HT1080 (cell line): ENCODE results near the gene CST3. TPM values are rescaled to one million over a fixed set of nuclear protein-coding genes. Genes with fewer than 3 reads are reported as not detected.
A peak's percentile ranks its signal among the peaks of the same experiment; 100 is the strongest.
"Not testable (repeated sequence)": the region's sequence is repeated elsewhere in the genome, so short reads cannot be mapped to it uniquely, and the experiment has no call there.

Source experiments
- DNase-seq: peaks from one replicate; pipeline ENCODE4 v3.0.0-alpha.2; 2015; ENCODE audit warnings: low read depth
- total RNA-seq: library from RNA; depleted of rRNA; stranded (reverse); fragments of >200 nt; shearing (Covaris generic); gene quantifications from 2 replicates; pipeline ENCODE4 v1.2.3, GENCODE V29; 2014

CST3 gene
- total RNA-seq, 1 experiment from 2014 or later: 254 TPM

DNA sequence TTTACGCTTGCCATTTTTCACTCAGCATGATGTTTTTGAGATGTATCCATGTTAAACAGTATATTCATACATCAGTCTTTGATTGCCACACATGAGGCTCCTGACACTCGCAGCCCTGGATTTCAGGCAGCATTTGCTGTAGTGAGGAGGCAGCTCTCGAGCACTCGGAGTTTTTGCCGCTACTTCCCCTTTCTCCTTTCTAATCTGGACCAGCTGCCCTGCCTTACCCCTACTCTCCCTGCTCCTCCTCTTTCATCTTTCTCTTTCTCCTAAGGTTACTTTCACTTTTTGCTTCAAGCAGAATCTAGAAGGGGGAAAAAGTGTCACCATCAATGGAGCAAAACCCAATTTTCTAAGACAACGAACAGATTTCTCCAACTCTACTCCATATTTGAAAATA lies 5.9 kb upstream of the CST3 start:
- no peak for DNase-seq

DNA sequence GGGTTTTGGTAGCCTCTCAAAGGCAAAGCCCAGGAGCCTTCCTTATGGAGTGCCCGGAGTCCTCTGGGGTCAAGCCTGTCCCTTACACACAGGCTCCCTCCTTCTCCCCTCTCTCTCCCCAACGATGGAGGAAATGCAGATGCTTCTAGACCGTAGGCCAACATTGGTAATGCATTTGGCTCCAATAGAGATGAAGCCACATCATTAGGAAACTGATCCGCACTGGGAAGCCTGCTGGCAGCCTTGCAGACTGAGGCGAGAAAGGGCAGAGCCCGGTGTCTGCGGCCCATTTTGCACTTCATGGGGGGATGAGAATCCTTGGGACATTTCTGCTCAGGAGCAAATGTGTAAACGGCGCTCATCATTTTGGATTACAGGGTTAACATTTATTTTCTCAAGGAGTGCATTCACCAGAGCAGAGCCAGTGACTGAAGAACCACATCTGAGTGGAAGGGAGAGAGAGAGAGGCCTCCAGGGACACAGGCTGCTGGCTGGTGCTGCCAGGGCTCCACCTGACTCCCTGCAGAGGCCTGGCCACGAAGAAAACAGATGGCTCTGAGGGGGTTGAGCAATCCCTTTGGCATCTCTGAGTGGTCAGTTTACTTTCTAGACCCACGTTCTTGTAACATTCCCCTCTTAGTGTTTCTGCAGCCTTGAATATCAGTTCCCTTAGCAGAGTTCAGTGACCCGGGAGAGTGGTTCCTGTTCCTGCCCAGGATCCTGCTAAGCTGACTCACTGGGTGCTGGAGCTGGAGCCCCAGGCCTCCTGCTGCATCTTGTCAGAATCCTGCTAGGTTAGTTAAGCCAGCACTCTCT lies 4.4 kb upstream of the CST3 start:
- peak; percentile 82 for DNase-seq

- DNase-seq: no peak
Observed at GRCh38 chr20:23640671-23641667, 3.2 kb upstream of the CST3 start.

- DNase-seq: no peak
Observed at GRCh38 chr20:23640018-23640601, 2.4 kb upstream of the CST3 start.

DNA sequence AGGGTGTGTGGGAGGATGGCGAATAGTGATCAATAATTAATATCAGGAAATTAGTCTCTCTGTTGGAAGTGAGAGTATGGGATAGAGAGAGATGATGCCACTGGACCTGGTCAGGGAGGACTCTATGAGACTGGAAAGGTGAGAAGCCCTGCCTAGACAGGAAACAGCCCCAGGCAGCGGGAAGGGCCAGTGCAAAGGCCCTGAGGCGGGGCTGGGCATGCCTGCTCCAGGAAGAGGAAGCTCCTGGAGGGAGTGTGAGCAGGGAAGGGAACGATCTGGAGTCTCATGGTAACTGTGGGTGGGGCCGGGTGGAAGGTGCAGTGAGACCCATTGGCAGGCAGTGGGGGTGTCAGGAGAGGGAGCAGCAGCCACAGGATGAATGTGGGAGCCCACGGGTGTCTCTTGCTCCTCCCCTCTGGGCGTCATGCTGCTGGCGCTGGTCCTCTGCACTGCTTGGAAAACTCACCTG lies 1.8 kb upstream of the CST3 start:
- DNase-seq: no peak

DNA sequence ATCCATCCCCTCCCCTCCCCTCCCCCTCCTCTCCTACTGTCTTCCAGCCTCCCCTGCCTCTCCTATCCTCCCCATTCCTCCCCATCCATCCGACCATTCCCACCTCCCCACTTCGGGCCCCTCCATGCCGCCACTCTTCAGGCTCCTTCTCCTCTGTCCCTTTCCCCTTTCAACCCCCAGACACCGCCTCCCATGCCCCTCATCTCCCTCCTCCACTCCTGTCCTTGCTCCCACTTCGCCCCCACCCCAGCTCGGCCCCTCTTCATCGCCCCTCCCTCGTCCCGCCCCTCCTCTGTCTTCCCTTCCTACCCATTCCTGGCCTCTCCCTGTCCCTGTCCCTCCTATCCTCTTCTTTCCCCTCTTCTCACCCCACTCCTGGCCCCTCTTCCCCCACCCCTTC lies 554 bp upstream of the CST3 start:
- no peak for DNase-seq

GRCh38 chr20:23636908-23637281 lies 860 bp downstream of the CST3 start:
- no peak for DNase-seq

DNA sequence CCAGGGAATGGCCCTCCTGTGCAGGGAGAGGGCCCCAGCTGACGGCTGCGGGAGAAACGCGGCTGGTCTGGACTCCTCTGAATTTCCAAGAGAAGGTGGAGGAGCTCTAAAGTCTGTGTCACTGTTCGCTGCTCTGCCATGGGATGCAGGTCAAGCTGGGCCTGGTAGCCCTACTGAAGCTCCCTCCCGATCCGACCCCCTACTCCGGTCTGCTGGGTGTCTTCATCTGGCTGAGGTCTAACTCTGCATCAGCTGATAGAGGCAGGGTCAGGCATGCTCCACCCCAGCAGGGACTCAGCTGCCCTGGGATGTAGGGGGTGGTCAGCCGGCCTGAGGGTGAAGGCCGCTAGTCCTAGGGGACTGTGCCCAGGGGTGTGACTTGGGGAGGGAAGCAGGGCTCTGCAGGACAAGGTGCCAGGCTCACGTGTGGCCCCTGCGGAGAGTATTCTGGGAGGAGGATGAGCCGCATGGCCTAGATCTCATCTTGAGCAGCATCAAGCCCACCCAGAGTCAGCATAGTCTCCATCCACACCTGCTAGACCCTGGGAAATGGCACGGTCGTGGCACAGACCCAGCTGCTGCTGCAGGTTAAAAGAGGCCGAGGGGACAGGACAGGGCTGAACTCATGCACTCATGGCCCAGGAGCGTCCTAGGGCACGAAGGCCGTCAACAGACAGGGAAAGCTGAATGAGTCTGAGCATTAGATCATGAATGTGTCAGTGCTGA lies 1.4 kb downstream of the CST3 start:
- DNase-seq: no peak

DNA sequence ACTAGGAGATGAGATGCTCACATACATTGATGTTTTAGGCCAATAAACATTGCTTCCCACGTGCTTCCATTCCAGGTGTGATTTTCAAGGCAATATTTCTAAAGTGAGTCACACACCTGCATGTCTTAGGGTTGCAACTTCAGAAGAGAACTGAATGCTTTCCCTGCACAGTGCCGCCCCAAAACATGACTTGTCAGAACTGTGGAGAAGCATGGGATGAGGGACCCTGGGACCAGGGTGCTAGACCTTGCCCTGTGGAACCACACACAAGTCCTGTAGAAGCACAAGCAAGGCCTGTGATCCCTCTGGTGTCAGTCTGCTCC lies 2.0 kb downstream of the CST3 start:
- not testable (repeated sequence) for DNase-seq

DNA sequence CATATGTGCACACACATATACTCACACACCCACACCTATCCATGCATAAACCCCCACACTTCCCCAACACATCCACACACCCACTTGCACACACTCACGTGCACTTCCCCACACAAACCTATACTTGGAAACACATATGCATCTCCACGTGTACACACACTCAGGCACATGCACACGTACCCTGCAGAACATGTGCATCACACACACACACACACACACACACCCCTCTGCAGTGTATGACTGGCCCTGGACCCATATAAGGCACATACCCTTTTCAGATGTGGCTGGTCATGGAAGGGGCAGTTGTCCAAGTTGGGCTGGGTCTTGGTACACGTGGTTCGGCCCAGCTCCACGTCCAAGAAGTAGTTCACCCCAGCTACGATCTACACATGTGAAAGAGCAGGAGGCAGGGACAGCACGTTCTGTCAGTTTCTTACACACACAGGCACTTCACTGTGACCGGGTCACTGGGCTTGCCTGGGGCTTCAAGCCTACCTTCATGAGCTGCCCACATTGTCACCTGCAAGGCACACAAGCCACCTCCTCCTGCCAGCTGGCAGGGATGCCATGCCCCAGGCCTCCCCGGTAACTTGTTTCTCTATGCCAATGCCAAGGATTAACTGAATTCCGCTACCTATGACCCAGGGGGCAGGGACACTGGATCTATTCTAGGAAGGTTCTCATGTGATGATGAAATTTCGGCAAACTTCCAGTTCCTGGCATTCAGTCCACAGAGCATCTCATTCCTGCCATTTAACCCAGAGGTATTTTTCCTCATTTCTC lies 2.6 kb downstream of the CST3 start:
- no peak for DNase-seq

DNA sequence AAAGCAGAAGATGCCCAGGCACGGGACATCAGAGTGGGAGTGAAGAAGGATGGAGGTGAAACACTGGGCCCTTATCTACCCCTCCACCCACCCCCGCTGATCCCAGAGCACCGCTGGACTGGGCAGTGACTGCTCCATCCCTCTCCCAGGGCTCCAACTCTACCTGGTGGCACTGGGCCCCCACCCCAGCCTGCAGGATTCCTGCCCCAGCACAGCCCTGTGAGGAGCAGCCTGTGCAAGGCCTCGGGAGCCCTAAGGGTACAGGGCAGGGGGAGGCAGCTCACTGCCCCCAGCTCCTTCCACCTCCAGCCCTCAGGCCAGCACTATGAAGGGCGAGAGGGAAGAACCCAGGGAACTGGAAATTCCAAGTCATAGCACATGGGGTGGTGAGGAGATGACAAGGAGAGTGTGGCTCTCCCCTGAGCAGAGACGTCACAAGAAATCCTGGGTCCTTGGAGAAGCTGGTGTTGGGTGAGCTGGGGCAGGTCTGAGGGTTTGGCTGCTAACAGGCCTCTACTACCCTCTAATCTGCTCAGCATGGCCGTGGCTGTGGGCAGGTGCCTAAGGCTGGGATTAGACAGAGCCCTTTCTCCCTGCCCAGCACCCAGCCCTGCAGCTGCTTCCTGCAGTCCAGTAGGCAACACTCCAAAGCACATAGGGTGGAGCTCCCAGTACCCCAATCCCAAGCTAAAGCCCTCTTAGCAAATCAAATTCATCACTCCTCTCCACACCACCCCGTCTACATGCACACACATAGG lies 3.5 kb downstream of the CST3 start:
- no peak for DNase-seq

GRCh38 chr20:23632711-23633573 lies 4.8 kb downstream of the CST3 start:
- DNase-seq: no peak

DNA sequence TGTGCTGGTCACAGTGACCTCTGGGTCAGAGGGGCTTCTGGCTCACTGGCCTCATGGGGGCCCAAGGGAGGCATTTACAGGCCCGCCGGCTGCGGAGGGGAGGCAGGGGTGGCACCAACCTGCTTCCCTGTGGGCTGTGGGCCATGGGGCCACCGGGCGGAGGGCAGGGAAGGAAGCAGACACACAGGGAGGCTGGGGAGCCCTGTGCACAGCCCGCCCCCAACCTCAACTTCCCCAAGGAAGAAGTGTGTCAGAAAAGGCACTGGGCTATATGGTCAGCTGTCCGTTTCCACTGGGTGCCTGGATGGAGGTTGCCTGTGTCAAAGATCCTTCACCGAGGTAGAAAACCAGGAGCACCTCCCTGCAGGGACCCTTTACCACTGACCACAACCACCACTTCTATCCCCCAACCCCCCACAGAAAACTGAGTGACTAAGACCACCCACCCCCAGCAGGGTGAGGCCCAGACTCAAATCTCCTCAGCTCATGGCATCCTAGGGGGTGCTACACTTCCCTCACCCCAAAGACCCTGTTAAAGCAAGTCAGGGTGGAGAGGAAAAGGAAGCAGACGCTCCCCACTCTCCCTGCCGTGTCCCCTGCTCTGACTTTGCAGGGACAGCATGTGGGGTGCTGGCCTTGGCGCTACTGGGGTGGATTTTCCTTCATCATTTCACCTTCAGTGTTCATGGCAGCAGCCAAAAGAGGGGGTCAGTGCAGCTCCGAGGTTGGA lies 5.6 kb downstream of the CST3 start:
- DNase-seq: no peak

DNA sequence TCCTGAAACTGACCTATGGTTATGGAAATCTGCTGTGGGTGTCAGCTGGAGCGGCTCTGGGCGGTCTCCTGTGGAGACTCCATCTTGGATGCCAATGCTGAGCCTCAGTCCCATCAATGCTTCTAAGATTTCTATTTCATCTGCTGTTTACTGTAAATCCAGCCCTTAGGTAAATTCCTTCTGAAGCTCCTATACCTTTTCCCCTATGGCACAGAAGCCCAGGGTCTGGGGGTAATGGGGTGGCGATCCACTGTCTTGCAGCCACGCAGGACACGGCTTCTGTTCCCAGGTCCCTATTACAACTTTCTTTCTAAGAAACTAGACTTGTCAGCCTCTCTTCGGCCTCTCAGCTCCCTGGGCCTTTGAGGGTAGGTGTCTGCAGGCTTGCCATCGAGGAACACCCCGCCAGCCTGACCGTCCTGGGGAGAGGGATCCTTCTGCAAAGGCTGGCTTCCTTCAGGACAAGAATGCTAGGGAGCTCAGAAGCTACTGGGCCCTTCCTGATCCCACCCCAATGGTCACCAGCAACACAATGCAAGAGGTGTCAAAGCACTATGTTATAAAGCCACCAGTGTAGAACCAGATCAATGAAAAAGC lies 6.4 kb downstream of the CST3 start:
- no peak for DNase-seq

GRCh38 chr20:23630392-23630849 lies 7.3 kb downstream of the CST3 start:
- no peak for DNase-seq

GRCh38 chr20:23629542-23630391 lies 8.0 kb downstream of the CST3 start:
- DNase-seq: no peak
